DLD1 (cell line): ENCODE results near the gene PPP1R1C.
"Not testable (repeated sequence)": the region's sequence is repeated elsewhere in the genome, so short reads cannot be mapped to it uniquely, and the experiment has no call there.

Experiments used
- in situ Hi-C: cut with HindIII; loops from 2 replicates; pipeline ENCODE4 v1.10.0; 2017; ENCODE audit warnings: low sequenced_read_pairs

PPP1R1C gene

GRCh38 chr2:181985632-181986205, at the start of gene PPP1R1C:
Gene PPP1R1C, plus strand, starts transcription at chr2:181985853. Its CDS starts 258 bp downstream, at chr2:181986111.
- in situ Hi-C loops, result no loop called here

- in situ Hi-C loops, result no loop called here
Observed at GRCh38 chr2:181937473-181937872, 48.2 kb upstream of the PPP1R1C start.

DNA sequence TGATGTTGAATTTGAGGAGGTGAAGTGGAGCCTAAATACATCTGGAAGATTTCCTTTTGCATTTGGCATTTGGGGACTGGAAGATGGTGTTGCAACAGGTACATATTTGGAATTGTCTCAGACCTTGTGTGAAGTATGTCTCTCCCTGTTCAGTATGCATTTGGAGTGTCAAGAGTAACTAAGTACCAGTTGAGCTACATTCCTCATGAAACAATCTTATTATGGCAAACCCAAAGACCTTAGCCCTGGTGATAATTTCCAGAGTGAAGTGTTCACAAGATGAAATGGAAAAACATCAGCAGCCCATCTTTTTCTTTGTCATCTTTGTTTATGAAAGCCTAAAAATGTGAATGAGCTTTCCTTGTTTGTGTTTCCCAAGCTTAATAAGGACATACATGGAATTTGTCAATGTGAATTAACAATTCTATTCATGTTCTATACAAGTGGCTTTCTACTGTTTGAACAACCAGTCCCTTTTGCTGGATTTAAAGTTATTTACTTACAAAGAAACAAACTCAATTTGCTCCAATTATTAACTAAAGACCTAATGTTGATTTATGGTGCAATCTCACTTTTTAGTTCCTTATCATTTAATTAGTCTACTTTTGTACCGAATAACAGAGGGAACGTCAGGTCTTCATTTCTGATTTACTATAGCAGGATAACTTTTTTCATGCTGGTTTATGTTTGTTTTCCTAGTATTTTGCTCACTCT, 42.1 kb upstream of the PPP1R1C start:
- in situ Hi-C loops, result no loop called here

DNA sequence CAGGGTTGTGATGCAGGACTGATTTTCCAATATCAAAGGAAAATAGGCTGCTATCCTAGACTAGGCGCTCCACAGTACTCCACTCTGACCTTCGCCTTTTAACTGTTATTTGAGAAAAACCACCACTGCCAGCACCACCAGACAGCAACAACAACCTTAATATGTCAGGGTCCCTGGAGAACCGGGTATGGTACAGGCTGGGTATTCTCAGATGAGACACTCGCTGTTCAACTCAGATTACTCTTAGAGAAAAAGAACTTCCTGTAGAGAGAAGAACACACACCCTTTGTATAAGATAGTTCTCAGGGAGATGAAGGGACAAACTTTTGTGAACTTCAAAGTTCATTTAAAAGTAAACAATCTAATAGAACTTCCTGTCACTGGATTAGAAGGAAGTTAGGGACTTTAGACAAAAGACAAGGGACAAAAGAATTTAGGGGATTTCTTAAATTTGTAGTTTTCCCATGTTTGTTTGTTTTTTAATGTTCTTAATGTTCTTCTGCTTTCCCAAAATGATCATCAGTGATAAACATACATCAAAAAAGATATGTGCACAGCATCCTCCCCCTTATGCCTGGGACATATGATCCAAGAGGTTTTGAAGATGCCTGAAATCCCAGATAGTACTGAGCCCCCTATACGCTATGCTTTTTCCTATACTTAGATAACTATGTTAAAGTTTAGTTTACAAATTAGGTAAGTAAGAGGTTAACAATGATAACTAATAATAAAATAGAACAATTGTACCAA, 41.3 kb upstream of the PPP1R1C start:
- in situ Hi-C loops, result no loop called here

DNA sequence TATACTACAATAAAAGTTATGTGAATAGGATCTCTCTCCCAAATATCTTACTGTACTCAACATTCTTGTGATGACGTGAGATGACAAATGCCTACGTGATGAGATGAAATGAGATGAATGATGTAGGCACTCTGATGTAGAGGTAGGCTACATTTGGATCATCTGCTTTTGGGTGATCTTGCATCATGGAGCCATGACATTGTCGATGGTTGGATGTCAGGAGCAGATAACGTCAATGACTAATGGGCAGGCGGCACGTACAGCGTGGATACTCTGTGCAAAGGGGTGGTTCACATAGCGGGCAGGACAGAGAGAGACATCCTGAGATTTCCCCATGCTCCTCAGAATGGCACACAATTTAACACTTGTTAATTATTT, 40.8 kb upstream of the PPP1R1C start:
- in situ Hi-C loops, result no loop called here

- in situ Hi-C loops, result no loop called here
Observed at GRCh38 chr2:181946444-181947127, 39.1 kb upstream of the PPP1R1C start.

- in situ Hi-C loops, result no loop called here
Observed at GRCh38 chr2:181947273-181947672, 38.4 kb upstream of the PPP1R1C start.

DNA sequence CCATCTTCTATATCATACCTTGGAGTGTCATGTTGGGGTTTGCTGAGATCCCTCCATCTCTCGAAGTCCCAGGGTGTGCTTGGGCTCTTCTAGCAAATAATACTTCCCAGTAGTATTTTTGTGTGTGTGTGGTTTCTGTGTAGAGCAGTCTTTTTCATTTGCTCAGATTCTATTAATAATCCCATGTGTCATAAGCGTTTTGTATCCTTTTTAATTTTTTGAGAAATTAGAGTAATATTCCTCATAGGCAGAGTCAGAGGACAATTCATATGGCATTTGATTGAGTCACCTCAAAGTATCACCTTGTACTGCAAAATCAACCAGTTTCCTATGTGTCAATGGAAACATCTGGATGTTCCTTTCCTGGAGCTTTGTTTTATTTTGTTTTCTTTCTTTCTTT, 37.4 kb upstream of the PPP1R1C start:
- in situ Hi-C loops, result no loop called here

DNA sequence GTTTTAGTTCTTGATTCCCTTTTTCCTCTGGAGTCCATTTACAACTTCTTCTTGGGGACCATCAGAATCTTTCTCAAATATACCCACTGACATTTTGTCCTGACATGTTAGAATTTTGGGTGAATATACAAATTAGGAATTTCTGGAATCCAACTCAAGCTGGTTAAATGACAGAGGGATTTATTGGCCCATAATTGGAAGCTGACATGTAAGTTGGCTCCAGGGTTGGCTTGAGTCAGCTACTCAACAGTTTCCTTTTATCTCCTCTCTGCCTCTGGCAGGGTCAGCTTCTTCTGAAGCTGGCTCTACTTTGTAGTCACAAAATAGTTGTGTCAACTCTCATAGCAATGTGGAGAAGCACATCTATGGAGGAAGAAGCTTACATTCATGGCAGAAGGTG, 36.6 kb upstream of the PPP1R1C start:
- in situ Hi-C loops, result no loop called here

GRCh38 chr2:181952404-181953226, 33.0 kb upstream of the PPP1R1C start:
- in situ Hi-C loops, result no loop called here

DNA sequence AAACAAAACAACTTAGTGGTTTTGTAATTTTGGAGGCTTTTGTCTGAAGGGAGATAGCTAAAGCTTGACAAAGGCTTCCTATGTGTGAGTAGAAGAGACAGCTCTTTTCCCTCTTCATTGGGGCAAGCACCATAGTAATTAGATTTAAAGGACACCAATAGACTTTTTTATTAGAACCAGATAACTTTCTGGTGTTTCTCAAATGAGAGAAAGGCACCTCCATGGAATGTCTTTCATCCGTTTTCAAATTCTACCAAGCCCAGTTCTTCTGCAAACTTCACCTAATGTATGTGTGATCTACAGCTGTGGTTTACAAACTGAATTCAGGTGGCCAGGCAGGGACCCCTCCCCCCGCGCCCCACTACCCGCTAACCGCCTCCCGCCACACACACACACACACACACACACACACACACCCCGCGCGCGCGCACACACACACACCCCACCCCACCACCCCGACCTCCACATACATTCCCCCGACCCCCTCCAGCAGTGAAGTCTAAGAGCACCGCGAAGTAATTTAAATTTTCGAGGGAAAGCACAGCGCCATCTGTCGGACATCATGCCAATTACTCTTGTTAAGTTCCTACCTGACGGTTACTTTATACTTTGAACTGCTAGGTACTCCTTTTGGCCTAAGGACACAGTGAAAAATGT, 31.6 kb upstream of the PPP1R1C start:
- in situ Hi-C loops, result no loop called here

GRCh38 chr2:181954538-181954883, 31.1 kb upstream of the PPP1R1C start:
- in situ Hi-C loops, result no loop called here

GRCh38 chr2:181955010-181955409, 30.6 kb upstream of the PPP1R1C start:
- in situ Hi-C loops, result no loop called here

GRCh38 chr2:181955866-181956265, 29.8 kb upstream of the PPP1R1C start:
- in situ Hi-C loops, result not testable (repeated sequence)

DNA sequence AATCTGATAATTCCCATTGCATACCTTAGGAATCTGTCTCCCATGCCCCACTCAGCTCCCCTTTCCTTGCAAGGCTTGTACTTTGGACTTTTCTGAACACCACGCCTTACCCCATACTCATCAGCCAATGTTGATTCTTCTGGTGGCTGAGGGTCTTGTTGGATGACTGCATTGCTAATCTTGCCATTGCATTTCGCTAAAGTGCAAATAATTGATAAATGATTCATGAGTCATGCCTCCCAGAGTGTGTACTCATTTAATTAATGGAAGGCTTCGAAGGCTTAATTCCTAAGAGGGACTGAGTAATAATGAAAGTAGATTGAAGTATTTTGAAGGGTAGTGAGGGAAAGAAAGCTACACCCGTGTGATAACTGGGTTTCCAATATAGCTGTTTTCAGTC, 28.0 kb upstream of the PPP1R1C start:
- in situ Hi-C loops, result no loop called here

- in situ Hi-C loops, result no loop called here
Observed at GRCh38 chr2:181958726-181959125, 26.9 kb upstream of the PPP1R1C start.

DNA sequence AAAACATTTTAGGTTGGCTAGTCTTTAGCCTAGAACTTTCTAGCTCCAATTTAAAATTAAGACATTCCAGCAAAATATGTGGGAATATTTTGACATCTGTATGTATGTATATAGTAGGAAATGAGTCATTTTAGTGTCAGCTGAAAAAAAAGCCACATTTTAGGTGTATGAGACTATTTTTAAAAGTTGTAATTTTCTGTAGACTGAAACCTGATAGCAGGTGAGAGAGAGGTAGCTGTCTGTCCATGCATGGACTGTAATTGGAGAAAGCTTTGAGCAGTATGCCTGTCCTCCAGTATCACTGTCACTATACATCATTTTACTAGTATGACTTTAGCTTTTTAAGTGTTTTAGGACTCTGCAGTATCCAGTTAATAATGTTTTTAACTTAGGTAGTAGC, 26.1 kb upstream of the PPP1R1C start:
- in situ Hi-C loops, result no loop called here

DNA sequence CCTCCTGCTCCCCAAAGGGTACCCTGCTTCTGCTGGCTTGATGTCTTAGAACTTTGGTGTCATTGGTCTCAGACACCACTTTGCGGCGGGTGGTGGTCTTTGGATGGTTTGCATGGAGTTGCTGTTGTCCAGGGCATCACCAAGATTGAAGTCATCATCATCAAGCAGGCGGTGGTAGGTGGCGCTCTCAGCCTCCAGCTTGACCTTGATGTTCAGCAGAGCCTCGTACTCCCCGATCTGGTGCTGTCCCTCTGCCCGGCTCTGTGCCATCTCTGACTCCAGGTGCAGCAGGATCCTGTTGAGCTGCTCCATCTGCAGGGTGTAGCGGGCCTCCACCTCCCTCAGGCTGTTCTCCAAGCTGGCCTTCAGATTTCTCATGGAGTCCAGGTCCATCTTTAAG, 24.5 kb upstream of the PPP1R1C start:
- in situ Hi-C loops, result not testable (repeated sequence)

GRCh38 chr2:181962142-181962541, 23.5 kb upstream of the PPP1R1C start:
- in situ Hi-C loops, result no loop called here

DNA sequence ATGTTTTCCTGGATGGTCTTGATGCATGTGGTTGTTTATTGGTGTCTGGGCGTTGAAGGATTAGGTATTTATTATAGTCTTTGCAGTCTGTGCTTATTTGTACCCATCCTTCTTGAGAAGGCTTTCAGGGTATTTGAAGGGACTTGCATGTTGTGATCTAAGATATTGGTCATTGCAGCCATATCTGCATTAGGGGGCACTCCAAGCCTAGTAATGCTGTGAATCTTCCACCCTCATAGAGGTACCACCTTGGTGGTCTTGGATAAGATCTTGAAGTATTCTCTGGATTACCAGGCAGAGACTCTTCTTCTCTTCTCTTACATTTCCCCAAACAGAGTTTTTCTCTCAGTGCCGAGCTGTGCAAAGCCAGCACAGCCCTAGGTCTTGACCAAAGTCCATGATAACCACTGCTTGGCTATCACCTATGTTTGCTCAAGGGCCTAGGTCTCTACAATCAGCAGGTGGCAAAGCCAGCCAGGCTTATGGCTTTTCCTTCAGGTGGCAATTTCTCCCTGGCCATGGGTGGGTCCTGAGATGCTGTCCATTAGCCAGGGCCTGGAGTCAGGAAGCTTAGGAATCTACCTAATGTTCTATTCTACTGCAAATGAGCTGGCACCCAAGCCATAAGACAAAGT, 15.4 kb upstream of the PPP1R1C start:
- in situ Hi-C loops, result no loop called here
